ENCODE data around the gene CYSLTR2. TPM values are rescaled to one million over a fixed set of nuclear protein-coding genes. Genes with fewer than 3 reads are reported as not detected.

The CYSLTR2 gene
- total and polyA plus RNA-seq, 2 donors (not counting 1 experiment from before 2014, with no cell fraction given): 0.09 TPM; not detected in 1

DNA sequence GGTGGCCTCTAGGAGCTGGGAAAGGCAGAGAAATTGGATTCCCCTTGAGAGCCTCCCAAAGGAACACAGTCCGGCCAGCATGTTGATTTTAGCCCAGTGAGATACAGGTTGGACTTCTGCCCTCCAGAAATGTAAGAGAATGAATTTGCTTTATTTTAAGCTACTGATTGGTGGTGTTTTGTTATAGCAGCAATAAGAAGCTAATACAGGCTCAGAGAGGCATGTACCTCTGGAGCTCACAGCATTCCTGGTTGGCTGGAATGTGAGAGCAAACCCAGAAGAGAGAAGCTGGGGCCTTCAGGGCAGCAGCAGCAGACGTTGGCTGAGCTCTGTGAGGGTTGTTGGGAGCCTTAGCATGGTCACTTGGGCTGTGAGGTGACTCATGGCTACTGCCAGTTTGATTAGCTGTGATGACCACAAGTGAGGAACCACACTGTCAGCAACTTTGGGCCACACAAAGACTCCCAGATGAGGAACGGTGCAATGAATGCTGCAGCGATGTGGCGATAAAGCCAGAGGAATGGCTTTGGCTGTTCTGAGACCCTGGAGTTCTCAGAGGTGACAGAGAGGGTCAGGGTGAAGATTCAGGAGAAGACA, 80.1 kb downstream of the CYSLTR2 start:
- no peak for ATAC-seq (ENCODE audit: low read depth)
- ChIA-PET POLR2A (no interaction called here), CTCF (interaction anchor here (1.1 to 1.2 kb wide), 2 partner anchors 33 to 399 kb away, joined by 3 read pairs; no protein-coding TSS in a partner anchor)
- Histone ChIP-seq H3K9me3 (ENCODE audit: control extremely low read depth in 1 of 3, control insufficient read depth in 2 of 3, insufficient read depth in 1 of 3, low read length in 2 of 3) (peaks cover 0 to 7% (median 0%) of the 10 kb centered on the region in 3 donors), H2AFZ (ENCODE audit: insufficient read depth, low read depth, low read length, poor library complexity, severe bottlenecking) (no peak overlapping the region), H3K4me3 (ENCODE audit: control extremely low read depth in 1 of 5, extremely low read depth in 1 of 5, insufficient read depth in 1 of 5, low read depth in 2 of 5, low read length in 4 of 5) (no peak overlapping the region), H3K4me1 (ENCODE audit: control insufficient read depth in 2 of 2, insufficient read depth in 2 of 2, low read length in 2 of 2) (peaks cover 0 to 3% of the 10 kb centered on the region in 2 donors), H3K36me3 (replicated peaks in 1 of 2; ENCODE audit: control extremely low read depth in 1 of 2, control insufficient read depth in 1 of 2, extremely low read depth in 1 of 2, insufficient read depth in 2 of 2, low read length in 1 of 2) (no peaks in the 10 kb centered on the region), H3K27ac (ENCODE audit: low read length in 2 of 2) (no peak overlapping the region), H3K79me2 (ENCODE audit: control insufficient read depth, insufficient read depth, low read length) (no peaks in the 10 kb centered on the region), H4K20me1 (ENCODE audit: control insufficient read depth, insufficient read depth, low read length, poor library complexity, severe bottlenecking) (no peaks in the 10 kb centered on the region), H3K9ac (ENCODE audit: low read length) (no peak overlapping the region), H3K4me2 (replicated peaks; ENCODE audit: low read depth, low read length, poor library complexity, severe bottlenecking) (no peak overlapping the region), H3K27me3 (replicated peaks in 1 of 4; ENCODE audit: control extremely low read depth in 1 of 4, control insufficient read depth in 3 of 4, insufficient read depth in 4 of 4, low read length in 3 of 4) (peaks cover 0 to 7% (median 1%) of the 10 kb centered on the region in 4 experiments)
- no peak for DNase-seq
- TF ChIP-seq EZH2 (IDR thresholded peaks at IDR 0.05; ENCODE audit: borderline replicate concordance, insufficient read depth, low read depth, low read length, poor library complexity, severe bottlenecking): no peak
- TF ChIP-seq, protein P1, sequence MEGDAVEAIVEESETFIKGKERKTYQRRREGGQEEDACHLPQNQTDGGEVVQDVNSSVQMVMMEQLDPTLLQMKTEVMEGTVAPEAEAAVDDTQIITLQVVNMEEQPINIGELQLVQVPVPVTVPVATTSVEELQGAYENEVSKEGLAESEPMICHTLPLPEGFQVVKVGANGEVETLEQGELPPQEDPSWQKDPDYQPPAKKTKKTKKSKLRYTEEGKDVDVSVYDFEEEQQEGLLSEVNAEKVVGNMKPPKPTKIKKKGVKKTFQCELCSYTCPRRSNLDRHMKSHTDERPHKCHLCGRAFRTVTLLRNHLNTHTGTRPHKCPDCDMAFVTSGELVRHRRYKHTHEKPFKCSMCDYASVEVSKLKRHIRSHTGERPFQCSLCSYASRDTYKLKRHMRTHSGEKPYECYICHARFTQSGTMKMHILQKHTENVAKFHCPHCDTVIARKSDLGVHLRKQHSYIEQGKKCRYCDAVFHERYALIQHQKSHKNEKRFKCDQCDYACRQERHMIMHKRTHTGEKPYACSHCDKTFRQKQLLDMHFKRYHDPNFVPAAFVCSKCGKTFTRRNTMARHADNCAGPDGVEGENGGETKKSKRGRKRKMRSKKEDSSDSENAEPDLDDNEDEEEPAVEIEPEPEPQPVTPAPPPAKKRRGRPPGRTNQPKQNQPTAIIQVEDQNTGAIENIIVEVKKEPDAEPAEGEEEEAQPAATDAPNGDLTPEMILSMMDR (IDR thresholded peaks at IDR 0.05): no peak
- Mint-ChIP-seq H3K4me1 (peaks cover 2% of the 10 kb centered on the region), H3K4me3 (no peak overlapping the region), H3K9me3 (ENCODE audit: insufficient read depth) (no peaks in the 10 kb centered on the region), H3K27ac (no peak overlapping the region), H3K27me3 (peaks cover 38% of the 10 kb centered on the region)
- intact Hi-C loops (cut with micrococcal nuclease): no loop called here
- WGBS (ENCODE audit: insufficient coverage): 94% methylated on average over 4 of the region's 5 CpGs

DNA sequence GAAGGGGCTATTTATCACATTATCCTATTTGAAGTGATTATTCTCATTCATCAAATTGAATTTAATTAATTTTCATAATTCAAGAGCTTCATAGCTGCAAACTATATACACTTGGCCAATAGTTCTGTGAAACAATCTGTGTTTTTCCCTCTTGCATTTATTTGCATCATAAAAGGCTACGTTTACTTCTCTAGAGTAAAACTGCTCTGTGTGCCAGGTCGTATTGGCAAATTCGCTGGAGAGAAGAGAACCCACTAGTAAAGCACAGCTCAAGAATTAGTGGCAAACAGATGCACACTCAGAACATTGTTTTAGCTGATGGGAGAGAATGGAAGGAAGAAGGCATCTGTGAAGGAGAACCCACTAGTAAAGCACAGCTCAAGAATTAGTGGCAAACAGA, 81.8 kb downstream of the CYSLTR2 start:
- intact Hi-C loops (cut with micrococcal nuclease): no loop called here
- H3K27ac ChIP-seq (ENCODE audit: low read length in 2 of 2): no peak overlapping the region
- CTCF ChIA-PET: no interaction called here
- peaks cover 2% of the 10 kb centered on the region for H3K4me1 Mint-ChIP-seq
- no peak overlapping the region for H3K4me2 ChIP-seq (replicated peaks; ENCODE audit: low read depth, low read length, poor library complexity, severe bottlenecking)
- H3K27me3 Mint-ChIP-seq: peaks cover 30% of the 10 kb centered on the region
- WGBS (ENCODE audit: insufficient coverage): 100% methylated on average over 2 of the region's 3 CpGs
- no peaks in the 10 kb centered on the region for H4K20me1 ChIP-seq (ENCODE audit: control insufficient read depth, insufficient read depth, low read length, poor library complexity, severe bottlenecking)
- DNase-seq (no peak), ATAC-seq (ENCODE audit: low read depth) (no peak)
- no peak for TF ChIP-seq EZH2 (IDR thresholded peaks at IDR 0.05; ENCODE audit: borderline replicate concordance, insufficient read depth, low read depth, low read length, poor library complexity, severe bottlenecking)
- TF ChIP-seq, protein P1 (IDR thresholded peaks at IDR 0.05): no peak
- H3K27me3 ChIP-seq (replicated peaks in 1 of 4; ENCODE audit: control extremely low read depth in 1 of 4, control insufficient read depth in 3 of 4, insufficient read depth in 4 of 4, low read length in 3 of 4): peaks cover 0 to 7% (median 1%) of the 10 kb centered on the region in 4 experiments
- H3K27ac Mint-ChIP-seq: no peak overlapping the region
- no peak overlapping the region for H3K4me3 ChIP-seq (ENCODE audit: control extremely low read depth in 1 of 5, extremely low read depth in 1 of 5, insufficient read depth in 1 of 5, low read depth in 2 of 5, low read length in 4 of 5)
- peaks cover 0 to 7% (median 0%) of the 10 kb centered on the region in 3 donors for H3K9me3 ChIP-seq (ENCODE audit: control extremely low read depth in 1 of 3, control insufficient read depth in 2 of 3, insufficient read depth in 1 of 3, low read length in 2 of 3)
- H2AFZ ChIP-seq (ENCODE audit: insufficient read depth, low read depth, low read length, poor library complexity, severe bottlenecking): no peak overlapping the region
- H3K4me1 ChIP-seq (ENCODE audit: control insufficient read depth in 2 of 2, insufficient read depth in 2 of 2, low read length in 2 of 2): peaks cover 0 to 3% of the 10 kb centered on the region in 2 donors
- no peaks in the 10 kb centered on the region for H3K9me3 Mint-ChIP-seq (ENCODE audit: insufficient read depth)
- H3K4me3 Mint-ChIP-seq: no peak overlapping the region
- POLR2A ChIA-PET: no interaction called here
- no peaks in the 10 kb centered on the region for H3K79me2 ChIP-seq (ENCODE audit: control insufficient read depth, insufficient read depth, low read length)
- H3K9ac ChIP-seq (ENCODE audit: low read length): no peak overlapping the region
- no peaks in the 10 kb centered on the region for H3K36me3 ChIP-seq (replicated peaks in 1 of 2; ENCODE audit: control extremely low read depth in 1 of 2, control insufficient read depth in 1 of 2, extremely low read depth in 1 of 2, insufficient read depth in 2 of 2, low read length in 1 of 2)

Measured in B cell (primary cell).